H1 (cell line): ENCODE data around the gene PRPF39. TPM values are rescaled to one million over a fixed set of nuclear protein-coding genes. Genes with fewer than 3 reads are reported as not detected.

Experiments
- CTCF ChIA-PET: fragments of 300-600 bp; sonication (Branson Sonifier 250); formaldehyde crosslinking; loops from one replicate; lab custom pipeline; 2021; ENCODE audit not compliant: partially characterized antibody; lab: Charles Lee
- POLR2A ChIA-PET: fragments of 300-600 bp; sonication (Branson Sonifier 250); formaldehyde crosslinking; loops from one replicate; lab custom pipeline; 2021; ENCODE audit warnings: inconsistent platforms; ENCODE audit not compliant: partially characterized antibody; lab: Charles Lee
- DNase-seq, 2 experiments: peaks; one replicate each; pipeline versions ENCODE4 v3.0.0 to v3.0.0-alpha.2; 2010 to 2022; ENCODE audit warnings: low spot score in 2 of 2, low read depth in 1 of 2, mixed read lengths in 1 of 2
- FAIRE-seq: peaks from 2 replicates; lab custom pipeline; 2011; peaks lifted over from hg19 to GRCh38; lab: Jason Lieb, UNC
- H2AFZ ChIP-seq: 2 replicates; pipeline ENCODE4 v1.8.1; 2012; ENCODE audit warnings: low read length, inconsistent platforms
- H2AK5ac ChIP-seq: 2 replicates; pipeline ENCODE4 v1.6.1; 2013; ENCODE audit warnings: low read depth, low read length
- H2BK120ac ChIP-seq: replicated peaks from 2 replicates; pipeline ENCODE3; 2013; ENCODE audit warnings: low read depth, low read length, inconsistent platforms
- H2BK12ac ChIP-seq: 2 replicates; pipeline ENCODE4 v1.6.1; 2013; ENCODE audit warnings: low read depth, low read length
- H2BK15ac ChIP-seq: 2 replicates; pipeline ENCODE4 v1.6.1; 2013; ENCODE audit warnings: low read length
- H2BK20ac ChIP-seq: 2 replicates; pipeline ENCODE4 v1.6.1; 2013; ENCODE audit warnings: low read length
- H2BK5ac ChIP-seq: 2 replicates; pipeline ENCODE4 v1.6.1; 2013; ENCODE audit warnings: low read depth, low read length
- H3K14ac ChIP-seq: 2 replicates; pipeline ENCODE4 v1.6.1; 2013; ENCODE audit warnings: inconsistent platforms; ENCODE audit not compliant: insufficient read length
- H3K18ac ChIP-seq: 2 replicates; pipeline ENCODE4 v1.6.1; 2013; ENCODE audit warnings: low read length; ENCODE audit errors: extremely low read depth
- H3K23ac ChIP-seq: 2 replicates; pipeline ENCODE4 v1.6.1; 2013; ENCODE audit warnings: inconsistent platforms; ENCODE audit not compliant: insufficient read length
- H3K23me2 ChIP-seq: 2 replicates; pipeline ENCODE4 v1.6.1; 2013; ENCODE audit warnings: low read depth, low read length
- H3K27ac ChIP-seq: 2 replicates; pipeline ENCODE4 v1.6.1; 2011; ENCODE audit warnings: low read depth, low read length, inconsistent platforms
- H3K27me3 ChIP-seq, 4 experiments: replicated peaks in 1 of 4; 1 replicate in 1 of 4; 2 replicates in 3 of 4; pipeline versions ENCODE4 v1.6.1 to v1.8.1; 2011 to 2013; ENCODE audit warnings: low read length in 3 of 4, mild to moderate bottlenecking in 3 of 4, inconsistent platforms in 2 of 4, mixed read lengths in 2 of 4, moderate library complexity in 1 of 4; ENCODE audit not compliant: control insufficient read depth in 3 of 4, insufficient read depth in 3 of 4; ENCODE audit errors: extremely low read depth in 1 of 4
- H3K36me3 ChIP-seq, 4 experiments: 2 replicates each; pipeline versions ENCODE4 v1.6.1 to v1.8.1; 2011 to 2013; ENCODE audit warnings: mild to moderate bottlenecking in 4 of 4, low read length in 3 of 4, moderate library complexity in 2 of 4, control low read depth in 1 of 4, inconsistent platforms in 1 of 4; ENCODE audit not compliant: insufficient read depth in 4 of 4, control insufficient read depth in 2 of 4
- H3K4ac ChIP-seq: replicated peaks from 2 replicates; pipeline ENCODE3; 2013; ENCODE audit warnings: low read length, low read depth, mixed read lengths, inconsistent platforms; ENCODE audit not compliant: insufficient read length
- H3K4me1 ChIP-seq, 4 experiments: replicated peaks in 1 of 4; 1 replicate in 1 of 4; 2 replicates in 3 of 4; pipeline versions ENCODE4 v1.6.1 to v1.8.1; 2011 to 2013; ENCODE audit warnings: low read length in 3 of 4, inconsistent platforms in 2 of 4, mixed read lengths in 1 of 4; ENCODE audit not compliant: insufficient read depth in 4 of 4, control insufficient read depth in 3 of 4
- H3K4me2 ChIP-seq, 2 experiments: 2 replicates each; pipeline versions ENCODE4 v1.6.1 to v1.8.1; 2011 to 2013; ENCODE audit warnings: low read depth in 2 of 2, low read length in 2 of 2, control low read depth in 1 of 2, inconsistent platforms in 1 of 2, mild to moderate bottlenecking in 1 of 2; ENCODE audit not compliant: insufficient read depth in 1 of 2
- H3K4me3 ChIP-seq, 4 experiments: fragments of 200-600, 300-600 bp in 1 of 4; sonication (generic), shearing (Covaris generic), sonication (Bioruptor Twin) in 1 of 4; 2 replicates each; pipeline versions ENCODE4 v1.5.1 to v1.8.1; 2011 to 2016; ENCODE audit warnings: low read length in 4 of 4, low read depth in 3 of 4, control low read depth in 2 of 4, inconsistent platforms in 2 of 4, mild to moderate bottlenecking in 2 of 4, mixed read lengths in 1 of 4, moderate library complexity in 1 of 4; ENCODE audit not compliant: insufficient read depth in 2 of 4; ENCODE audit errors: extremely low read depth in 1 of 4
- H3K56ac ChIP-seq: replicated peaks from 2 replicates; pipeline ENCODE3; 2013; ENCODE audit warnings: low read depth, mild to moderate bottlenecking, mixed read lengths, low read length, inconsistent platforms; ENCODE audit not compliant: insufficient read length
- H3K79me1 ChIP-seq: 2 replicates; pipeline ENCODE4 v1.6.1; 2013; ENCODE audit warnings: low read depth, low read length, control low read depth
- H3K79me2 ChIP-seq, 2 experiments: 2 replicates each; pipeline versions ENCODE4 v1.6.1 to v1.8.1; 2012 to 2013; ENCODE audit warnings: low read length in 2 of 2, mild to moderate bottlenecking in 2 of 2, inconsistent platforms in 1 of 2; ENCODE audit not compliant: insufficient read depth in 2 of 2, control insufficient read depth in 1 of 2
- H3K9ac ChIP-seq, 4 experiments: replicated peaks in 1 of 4; 1 replicate in 1 of 4; 2 replicates in 3 of 4; pipeline versions ENCODE4 v1.6.1 to v1.8.1; 2011 to 2013; ENCODE audit warnings: low read depth in 3 of 4, low read length in 3 of 4, control low read depth in 2 of 4, mild to moderate bottlenecking in 2 of 4, moderate library complexity in 2 of 4, inconsistent platforms in 1 of 4; ENCODE audit errors: extremely low read depth in 1 of 4
- H3K9me3 ChIP-seq, 2 experiments: 2 replicates each; pipeline versions ENCODE4 v1.6.1 to v1.8.1; 2012 to 2013; ENCODE audit warnings: mild to moderate bottlenecking in 2 of 2, moderate library complexity in 2 of 2, control low read depth in 1 of 2, inconsistent platforms in 1 of 2, low read depth in 1 of 2, low read length in 1 of 2, mixed read lengths in 1 of 2; ENCODE audit not compliant: insufficient read depth in 2 of 2
- H4K20me1 ChIP-seq, 2 experiments: replicated peaks in 1 of 2; 2 replicates each; pipeline versions ENCODE3 to v1.8.1; 2011 to 2013; ENCODE audit warnings: inconsistent platforms in 2 of 2, low read length in 2 of 2, mild to moderate bottlenecking in 1 of 2; ENCODE audit not compliant: insufficient read depth in 2 of 2, control insufficient read depth in 1 of 2
- H4K5ac ChIP-seq: 2 replicates; pipeline ENCODE4 v1.6.1; 2013; ENCODE audit warnings: low read length, low read depth, mixed read lengths, inconsistent platforms; ENCODE audit not compliant: insufficient read length
- H4K8ac ChIP-seq: 2 replicates; pipeline ENCODE4 v1.8.0; 2013; ENCODE audit warnings: mild to moderate bottlenecking, moderate library complexity, low read length, inconsistent platforms; ENCODE audit not compliant: insufficient read depth; ENCODE audit errors: extremely low read depth
- H4K91ac ChIP-seq: replicated peaks from 2 replicates; pipeline ENCODE3; 2013; ENCODE audit warnings: low read length, mixed read lengths, inconsistent platforms; ENCODE audit not compliant: insufficient read length
- BACH1 ChIP-seq: IDR thresholded peaks from 2 replicates; pipeline ENCODE4 v1.6.1; 2012; ENCODE audit warnings: low read length, improper control_type of control experiment
- BRCA1 ChIP-seq: IDR thresholded peaks from 2 replicates; pipeline ENCODE4 v1.6.1; 2012; ENCODE audit warnings: low read depth, low read length, improper control_type of control experiment
- CBX5 ChIP-seq: fragments of 300-800, 300-1000 bp; sonication (generic); IDR thresholded peaks from 2 replicates; pipeline ENCODE4 v1.7.1; 2016; ENCODE audit warnings: antibody characterized with exemption, low read length, low read depth
- CTBP2 ChIP-seq: IDR thresholded peaks from 2 replicates; pipeline ENCODE4 v1.7.0; 2011; ENCODE audit warnings: borderline replicate concordance, mild to moderate bottlenecking, moderate library complexity, mixed read lengths, low read length; ENCODE audit not compliant: insufficient read depth, insufficient read length
- EGR1 ChIP-seq: IDR thresholded peaks from 2 replicates; pipeline ENCODE4 v1.6.1; 2011; ENCODE audit warnings: low read depth, low read length, borderline replicate concordance
- EP300 ChIP-seq, 2 experiments: IDR thresholded peaks; 1 replicate in 1 of 2; 2 replicates in 1 of 2; pipeline ENCODE4 v1.6.1; 2011 to 2012; ENCODE audit warnings: low read depth in 2 of 2, low read length in 2 of 2, mild to moderate bottlenecking in 2 of 2, borderline replicate concordance in 1 of 2, inconsistent platforms in 1 of 2, moderate library complexity in 1 of 2
- HDAC2 ChIP-seq, 2 experiments: fragments of 300-600 bp in 1 of 2; sonication (generic) in 1 of 2; IDR thresholded peaks; 2 replicates each; pipeline ENCODE4 v1.6.1; 2011 to 2012; ENCODE audit warnings: low read depth in 2 of 2, low read length in 2 of 2, mild to moderate bottlenecking in 2 of 2, moderate library complexity in 2 of 2, borderline replicate concordance in 1 of 2, inconsistent platforms in 1 of 2
- KDM5A ChIP-seq: fragments of 200-600 bp; IDR thresholded peaks from 2 replicates; pipeline ENCODE4 v1.7.1; 2012; ENCODE audit warnings: mild to moderate bottlenecking, low read length, inconsistent platforms, mixed read lengths
- NRF1 ChIP-seq: IDR thresholded peaks from 2 replicates; pipeline ENCODE4 v1.6.1; 2011; ENCODE audit warnings: mild to moderate bottlenecking, low read depth, low read length, improper control_type of control experiment
- POLR2A ChIP-seq, 2 experiments: IDR thresholded peaks; 1 replicate in 1 of 2; 2 replicates in 1 of 2; pipeline ENCODE4 v1.6.1; 2011; ENCODE audit warnings: low read depth in 2 of 2, low read length in 2 of 2, mild to moderate bottlenecking in 2 of 2; ENCODE audit errors: control extremely low read depth in 1 of 2
- RBBP5 ChIP-seq: IDR thresholded peaks from 2 replicates; pipeline ENCODE4 v1.7.1; 2012; ENCODE audit warnings: low read depth, mild to moderate bottlenecking, inconsistent platforms, low read length, moderate library complexity, borderline replicate concordance
- SAP30 ChIP-seq: fragments of 300-600 bp; sonication (generic); IDR thresholded peaks from 2 replicates; pipeline ENCODE4 v1.7.1; 2012; ENCODE audit warnings: low read length, moderate library complexity, mild to moderate bottlenecking, inconsistent platforms; ENCODE audit not compliant: insufficient read depth, insufficient replicate concordance
- SP1 ChIP-seq: IDR thresholded peaks from 2 replicates; pipeline ENCODE4 v1.6.1; 2011; ENCODE audit warnings: low read depth, low read length
- SRF ChIP-seq: IDR thresholded peaks from 2 replicates; pipeline ENCODE4 v1.6.1; 2011; ENCODE audit warnings: mild to moderate bottlenecking, low read depth, low read length, moderate library complexity
- SUZ12 ChIP-seq: fragments of 200-600 bp; sonication (generic); IDR thresholded peaks from 2 replicates; pipeline ENCODE4 v1.6.1; 2012; ENCODE audit warnings: mild to moderate bottlenecking, inconsistent platforms, low read length, moderate library complexity, mixed read lengths
- TAF1 ChIP-seq: IDR thresholded peaks from 2 replicates; pipeline ENCODE4 v1.6.1; 2011; ENCODE audit warnings: mild to moderate bottlenecking, low read depth, low read length
- YY1 ChIP-seq: IDR thresholded peaks from 2 replicates; pipeline ENCODE4 v1.6.1; 2011; ENCODE audit warnings: low read depth, mild to moderate bottlenecking, low read length
- polyA plus RNA-seq, 7 experiments: library from polyadenylated mRNA; depleted of rRNA in 3 of 7; stranded (reverse) in 5 of 7; unstranded in 2 of 7; fragments of >200 nt in 5 of 7; fragments of 200-250 nt in 2 of 7; gene quantifications; 1 replicate in 5 of 7; 2 replicates in 1 of 7; 4 replicates in 1 of 7; pipeline versions ENCODE4 v1.2.1 to v1.2.3, GENCODE V29; 2011 to 2013; ENCODE audit warnings: missing spikeins in 2 of 7, mixed read lengths in 2 of 7
- total RNA-seq: library from RNA; stranded (reverse); fragmentation: NEBNext Ultra II Directional; extraction: Animal tissue kit (Norgen Biotek cat#: 25700); gene quantifications from 2 replicates; pipeline ENCODE4 v1.2.1, GENCODE V29; 2021

Gene PRPF39
- total and polyA plus RNA-seq, 2 of the 8 experiments (the other 6 are each of a cell fraction or from before 2014, with no cell fraction given), result 22.4 to 43.3 TPM

DNA sequence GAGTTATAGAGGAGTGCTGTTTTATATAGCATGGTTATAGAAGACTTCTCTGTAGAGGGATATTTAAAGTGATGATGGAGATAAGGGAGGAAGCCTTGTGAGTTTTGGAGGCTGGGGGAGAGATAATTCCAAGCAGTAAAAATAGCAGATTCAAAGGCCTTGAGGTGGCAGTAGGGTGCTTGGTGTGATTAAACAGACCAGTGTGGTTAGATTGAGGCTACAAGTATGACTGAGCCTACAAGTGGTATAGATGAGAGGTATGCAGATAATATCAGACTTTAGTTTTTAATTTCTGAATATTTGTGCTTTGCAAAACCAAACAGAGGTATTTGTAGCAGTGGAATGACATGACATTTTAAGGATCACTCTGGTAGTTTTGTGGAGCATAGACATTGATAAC is 72.2 kb downstream of the PRPF39 start:
- no peak overlapping the region for H3K56ac ChIP-seq
- no peaks in the 10 kb centered on the region for H4K20me1 ChIP-seq
- H4K8ac ChIP-seq, result no peak overlapping the region
- DNase-seq (no peak), FAIRE-seq (no peak)
- H3K18ac ChIP-seq, result no peak overlapping the region
- H3K9me3 ChIP-seq, result no peaks in the 10 kb centered on the region
- H3K23ac ChIP-seq, result no peak overlapping the region
- H4K91ac ChIP-seq, result no peak overlapping the region
- H3K23me2 ChIP-seq, result no peaks in the 10 kb centered on the region
- CTCF ChIA-PET, result no interaction called here
- no peak overlapping the region for H3K4me2 ChIP-seq
- no peaks in the 10 kb centered on the region for H3K27me3 ChIP-seq
- H3K4me3 ChIP-seq, result no peak overlapping the region
- no peak overlapping the region for H2BK12ac ChIP-seq
- no peak overlapping the region for H2BK20ac ChIP-seq
- no peak overlapping the region for H3K14ac ChIP-seq
- POLR2A ChIA-PET, result no interaction called here
- no peaks in the 10 kb centered on the region for H3K4me1 ChIP-seq
- no peaks in the 10 kb centered on the region for H3K79me1 ChIP-seq
- H3K4ac ChIP-seq, result no peak overlapping the region
- H2BK5ac ChIP-seq, result no peak overlapping the region
- H3K9ac ChIP-seq, result no peak overlapping the region
- H3K36me3 ChIP-seq, result peaks cover 0 to 2% (median 0%) of the 10 kb centered on the region in 4 experiments; a peak in 1 of 8 replicates
- no peaks in the 10 kb centered on the region for H3K79me2 ChIP-seq
- no peak overlapping the region for H2AK5ac ChIP-seq
- no peak overlapping the region for H2BK15ac ChIP-seq
- no peak overlapping the region for H4K5ac ChIP-seq
- H3K27ac ChIP-seq, result no peak overlapping the region
- H2AFZ ChIP-seq, result no peak overlapping the region
- no peak overlapping the region for H2BK120ac ChIP-seq
- no peak for TF ChIP-seq CBX5
- TF ChIP-seq CTBP2, result no peak
- no peak for TF ChIP-seq SAP30
- no peak for TF ChIP-seq BACH1
- no peak for TF ChIP-seq EGR1
- no peak for TF ChIP-seq SP1
- no peak for TF ChIP-seq YY1
- no peak for TF ChIP-seq SUZ12
- no peak for TF ChIP-seq KDM5A
- TF ChIP-seq RBBP5, result no peak
- no peak for TF ChIP-seq NRF1
- TF ChIP-seq TAF1, result no peak
- no peak for TF ChIP-seq SRF
- no peak for TF ChIP-seq BRCA1
- no peak for TF ChIP-seq EP300 (IDR thresholded peaks at IDR 0.05; ENCODE audit: borderline replicate concordance in 1 of 2, low read depth in 2 of 2, low read length in 2 of 2)
- no peak for TF ChIP-seq POLR2A (IDR thresholded peaks at IDR 0.05; ENCODE audit: control extremely low read depth in 1 of 2, low read depth in 2 of 2, low read length in 2 of 2)
- TF ChIP-seq HDAC2 (IDR thresholded peaks at IDR 0.05; ENCODE audit: borderline replicate concordance in 1 of 2, low read depth in 2 of 2, low read length in 2 of 2), result no peak
